GM18951 (cell line): ENCODE data around the gene GSE1.

Experiments
- POLR2A ChIP-seq: IDR thresholded peaks from 4 replicates; pipeline ENCODE4 v1.6.1; 2011; ENCODE audit warnings: mild to moderate bottlenecking; ENCODE audit not compliant: insufficient read length, insufficient read depth; ENCODE audit errors: extremely low read depth
- in situ Hi-C: fragments of 300-500 bp; cut with MboI; formaldehyde crosslinking; loops from one replicate; pipeline ENCODE4 v1.12.0; 2022; ENCODE audit warnings: low sequenced_read_pairs, mixed read lengths, inconsistent platforms; ENCODE audit not compliant: unreplicated experiment

Gene GSE1

DNA sequence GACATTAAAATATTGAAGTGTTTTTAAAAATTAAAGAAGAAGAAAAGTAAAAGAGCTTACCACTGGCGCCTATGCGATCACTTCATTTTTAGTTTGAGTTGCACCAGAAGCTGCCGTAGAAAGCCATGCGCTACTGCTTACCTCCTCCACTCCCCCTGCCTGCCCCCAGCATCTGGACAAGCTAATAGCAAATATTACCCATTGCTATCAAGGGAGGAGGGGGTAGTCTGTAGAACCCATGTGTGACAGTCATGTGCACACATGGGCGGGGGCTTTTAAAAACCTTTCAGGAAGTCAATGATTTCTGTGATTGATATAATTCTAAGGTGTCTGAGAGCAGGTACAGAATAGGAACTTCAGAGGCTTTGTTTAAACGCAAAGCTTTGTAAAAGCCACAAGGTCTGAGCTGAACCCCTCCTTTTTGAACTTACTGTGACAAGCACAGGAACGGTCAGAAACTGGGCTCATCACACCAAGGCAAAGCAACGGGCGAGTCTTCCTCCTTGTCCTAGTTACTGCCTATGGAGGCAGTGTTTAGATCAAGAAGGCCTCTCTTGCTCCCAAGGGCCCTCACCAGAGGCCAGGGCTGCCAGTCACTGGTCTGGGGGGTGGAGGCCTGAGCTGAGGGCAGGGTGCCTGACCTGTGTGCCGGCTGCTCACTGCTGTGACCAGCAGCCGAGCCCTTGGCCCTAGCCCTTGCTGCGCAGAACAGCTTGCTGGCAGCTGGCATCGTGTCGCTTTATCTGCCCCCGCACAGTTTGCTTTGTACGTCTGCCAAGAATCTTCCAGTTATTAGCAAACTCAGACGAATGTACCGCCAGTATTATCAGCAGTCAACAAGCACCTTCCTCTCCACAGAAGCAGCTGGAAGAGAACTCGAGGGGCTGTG lies 60.7 kb downstream of the GSE1 start:
- no peak for TF ChIP-seq POLR2A
- in situ Hi-C loops, result no loop called here

DNA sequence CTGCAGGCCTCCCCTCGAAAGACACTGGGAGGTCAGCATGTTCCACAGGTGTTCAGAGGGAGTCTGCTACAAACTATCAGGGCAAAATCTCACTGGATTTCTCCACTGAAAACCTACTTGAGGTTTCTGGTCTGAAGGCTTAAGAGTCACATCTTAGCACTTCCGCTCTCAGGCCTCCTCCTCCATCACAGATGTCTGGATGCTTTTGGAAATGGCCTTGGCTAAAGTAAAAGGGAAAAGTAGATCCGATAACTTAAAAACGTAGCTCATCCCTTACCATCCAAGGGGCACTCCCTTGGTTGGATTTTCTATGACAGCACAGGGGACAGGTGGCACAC lies 61.3 kb downstream of the GSE1 start:
- TF ChIP-seq POLR2A, result no peak
- in situ Hi-C loops, result no loop called here

DNA sequence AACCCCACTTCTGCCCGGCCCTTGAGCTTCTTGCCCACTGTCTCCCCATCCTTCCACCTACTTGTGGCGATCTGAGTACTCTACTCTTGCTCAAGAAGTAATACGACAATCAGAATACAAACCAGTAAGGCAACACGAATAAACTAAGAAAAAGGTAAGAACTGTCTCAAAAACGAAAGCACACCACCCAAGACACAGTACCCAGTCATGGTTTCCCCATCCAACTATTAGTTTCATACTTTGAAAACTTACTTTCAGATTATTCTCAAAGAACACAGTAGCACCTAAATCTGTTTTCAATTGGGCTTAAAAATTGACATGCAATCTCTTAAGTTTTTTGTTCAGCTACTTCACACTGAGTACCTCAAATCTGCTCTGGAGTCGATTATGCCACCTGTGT lies 61.7 kb downstream of the GSE1 start:
- in situ Hi-C loops, result no loop called here
- TF ChIP-seq POLR2A, result no peak

DNA sequence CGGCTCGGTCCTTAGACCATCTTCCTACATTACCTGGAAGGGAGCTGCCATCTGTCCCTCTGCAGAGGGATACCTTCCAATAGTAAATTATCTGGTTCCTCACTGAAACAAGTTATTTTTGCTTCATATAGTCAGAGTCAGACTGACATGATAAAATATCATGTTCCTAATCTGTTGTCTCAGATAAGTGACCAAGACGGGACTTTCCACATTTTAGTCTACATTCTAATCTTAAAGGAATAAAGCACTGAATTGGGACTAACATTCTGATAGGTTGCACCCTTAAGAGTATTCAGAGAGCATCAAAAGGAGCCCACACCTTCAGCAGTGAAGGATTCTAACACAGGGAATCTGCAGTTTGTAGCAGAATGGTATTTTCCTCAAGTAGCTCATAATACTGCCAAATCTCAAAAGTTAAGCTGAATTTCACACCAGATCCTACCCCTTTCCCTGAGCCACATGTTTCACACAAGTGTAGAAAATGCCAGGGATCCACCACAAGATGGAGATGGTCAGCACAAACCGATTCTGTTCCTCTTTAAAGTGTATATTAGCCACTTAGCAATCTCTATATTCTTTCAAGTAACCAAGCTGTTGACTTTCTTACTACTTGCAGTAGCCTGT lies 62.2 kb downstream of the GSE1 start:
- no peak for TF ChIP-seq POLR2A
- in situ Hi-C loops, result no loop called here

DNA sequence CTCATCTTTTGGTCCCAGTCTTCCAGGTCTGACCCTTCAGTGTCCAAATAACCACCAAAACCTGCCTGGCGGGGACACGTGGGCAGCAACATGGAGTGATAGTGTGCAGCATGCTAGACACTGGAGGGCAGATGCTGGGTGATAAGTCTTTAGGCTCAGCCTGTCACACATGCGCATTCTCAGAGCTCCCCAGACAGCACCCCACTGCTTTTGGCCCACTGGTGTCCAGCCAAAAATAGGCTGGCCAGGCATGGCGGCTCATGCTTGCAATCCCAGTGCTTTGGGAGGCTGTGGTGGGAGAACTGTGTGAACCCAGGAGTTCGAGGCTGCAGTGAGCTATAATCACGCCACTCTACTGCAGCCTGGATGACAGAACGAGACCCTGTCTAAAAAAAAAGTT lies 63.3 kb downstream of the GSE1 start:
- in situ Hi-C loops, result no loop called here
- TF ChIP-seq POLR2A, result no peak

DNA sequence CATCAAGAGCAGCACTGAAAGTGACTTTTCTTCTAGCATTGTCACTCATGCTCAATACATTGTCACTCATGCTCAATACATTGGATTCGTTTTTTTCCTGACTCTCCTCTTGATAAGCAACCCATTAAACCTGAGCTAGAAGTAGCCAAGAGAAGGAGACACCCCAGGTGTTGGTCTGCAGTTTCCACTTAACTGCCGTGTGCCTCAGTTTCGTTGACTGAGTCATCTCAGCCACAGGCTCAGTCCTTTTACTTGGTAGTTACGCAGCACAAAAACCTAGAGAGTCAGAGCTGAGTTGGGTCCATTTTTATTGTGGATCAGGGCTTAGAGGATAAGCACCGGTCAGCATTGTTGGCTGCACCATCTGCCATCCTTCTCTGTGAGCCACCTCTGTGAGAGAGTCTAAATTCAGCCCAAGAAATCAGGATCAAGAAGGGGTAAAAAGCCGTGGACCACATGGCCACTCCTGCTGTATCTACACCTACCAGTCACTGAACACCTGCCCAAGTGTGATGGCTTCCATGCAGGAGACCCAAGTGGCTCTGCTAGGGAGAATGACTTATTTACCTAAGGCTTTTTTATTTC lies 64.4 kb downstream of the GSE1 start:
- no peak for TF ChIP-seq POLR2A
- in situ Hi-C loops, result no loop called here

DNA sequence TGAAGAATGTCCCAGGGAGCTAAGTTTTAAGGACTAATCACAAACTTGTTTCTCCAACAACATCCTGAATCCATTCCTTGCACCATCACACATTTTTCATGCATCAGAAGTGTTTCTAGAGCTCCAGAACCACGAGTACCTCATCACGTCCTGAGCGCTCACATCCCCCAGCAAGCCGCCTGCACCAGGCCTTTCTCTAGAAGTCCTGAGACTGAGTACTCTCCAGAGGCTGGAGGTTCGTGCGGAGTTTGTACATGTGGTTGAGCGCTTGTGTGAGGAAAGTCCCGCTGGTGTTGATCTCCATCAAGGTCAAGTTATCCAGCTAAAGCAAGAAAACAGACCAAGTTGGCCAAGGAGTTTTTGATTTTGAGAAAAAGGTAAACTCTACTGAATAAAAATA lies 64.9 kb downstream of the GSE1 start:
- in situ Hi-C loops, result no loop called here
- no peak for TF ChIP-seq POLR2A

DNA sequence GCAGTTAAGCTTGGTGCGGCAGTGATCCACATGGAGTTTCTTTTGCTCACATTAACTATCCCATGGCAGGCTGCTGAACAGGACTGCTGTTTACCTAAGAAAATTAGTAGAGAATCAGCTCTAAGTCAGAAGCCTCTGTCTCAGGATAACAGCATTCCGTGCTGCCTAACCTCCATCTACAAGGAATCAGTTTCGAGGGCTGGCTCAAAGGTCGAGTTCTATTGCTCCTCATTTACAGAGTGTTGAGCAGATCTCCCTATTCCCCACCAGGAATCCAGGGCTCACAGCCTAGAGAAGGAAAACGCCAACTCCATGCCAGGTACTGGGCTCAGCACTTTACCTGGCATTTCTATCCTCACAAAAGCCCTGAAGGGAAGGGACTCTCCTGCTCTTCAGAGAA lies 65.7 kb downstream of the GSE1 start:
- no peak for TF ChIP-seq POLR2A

DNA sequence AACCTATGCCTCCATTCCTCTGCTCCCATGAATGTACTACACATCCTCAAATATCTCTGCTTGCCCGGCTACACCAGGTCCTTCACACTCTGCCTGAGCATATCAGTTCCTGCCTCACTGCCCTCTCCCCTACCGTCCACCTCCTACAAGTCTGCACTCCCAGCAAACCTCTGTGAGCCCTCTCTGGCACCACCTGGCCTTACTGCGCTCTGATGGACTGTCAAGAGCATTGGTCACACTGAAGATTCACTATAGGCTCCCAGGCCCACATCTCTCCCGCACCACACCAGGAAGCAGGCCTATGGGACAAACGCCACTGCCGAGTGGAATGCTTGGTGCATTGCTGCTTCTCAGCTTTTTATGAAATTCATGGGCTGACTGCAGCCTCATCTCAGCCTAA lies 66.7 kb downstream of the GSE1 start:
- no peak for TF ChIP-seq POLR2A
- in situ Hi-C loops, result no loop called here

More for the DNA sequence above, 65.7 kb downstream of the GSE1 start:
- in situ Hi-C loops, result no loop called here

DNA sequence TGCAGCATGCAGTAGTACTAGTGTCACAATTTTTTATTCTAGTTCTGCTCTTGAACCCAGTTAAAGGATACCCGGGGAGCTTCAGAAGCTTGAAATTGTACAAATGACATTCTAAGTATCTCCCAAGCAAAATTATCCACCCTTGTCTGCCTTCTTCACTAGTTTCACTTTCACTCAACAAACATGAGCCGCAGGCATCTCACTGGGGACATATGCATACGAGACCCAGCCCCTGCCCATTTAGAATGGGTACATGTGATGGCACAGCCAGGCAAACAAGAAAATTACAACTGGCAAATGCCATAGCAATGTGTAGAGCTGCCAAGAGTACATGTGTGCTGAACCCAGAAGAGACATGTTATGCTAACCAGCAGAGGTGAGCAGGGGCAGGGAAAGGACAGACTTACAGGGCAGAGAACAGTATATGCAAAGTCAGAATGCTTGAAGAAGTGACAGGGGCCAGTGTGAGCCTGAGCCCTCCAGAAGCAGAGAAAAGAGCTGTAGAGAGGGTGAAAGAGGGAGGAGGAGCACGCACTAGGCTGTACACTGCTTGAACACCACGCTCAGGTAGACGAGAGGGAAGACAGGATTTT lies 67.3 kb downstream of the GSE1 start:
- no peak for TF ChIP-seq POLR2A
- in situ Hi-C loops, result no loop called here

DNA sequence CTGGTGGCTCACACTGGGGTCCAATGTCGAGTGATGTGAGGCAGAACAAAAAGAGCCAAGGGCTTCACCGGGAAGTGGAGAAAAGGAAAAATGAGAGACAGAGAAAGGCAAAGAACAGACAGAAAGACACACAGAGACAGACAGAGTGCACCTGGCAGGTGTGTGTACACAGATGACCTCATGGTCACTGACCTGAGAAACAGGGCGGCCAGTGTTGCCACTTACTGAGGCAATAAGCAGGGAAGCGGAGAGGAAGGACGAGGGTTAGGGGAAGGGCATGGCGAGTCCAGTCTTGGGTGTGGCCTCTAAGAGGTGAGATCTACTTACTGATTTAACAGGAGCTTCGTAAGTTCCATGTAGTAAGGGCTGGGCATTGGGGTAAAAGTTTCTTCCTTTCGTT lies 68.1 kb downstream of the GSE1 start:
- TF ChIP-seq POLR2A, result no peak
- in situ Hi-C loops, result no loop called here

DNA sequence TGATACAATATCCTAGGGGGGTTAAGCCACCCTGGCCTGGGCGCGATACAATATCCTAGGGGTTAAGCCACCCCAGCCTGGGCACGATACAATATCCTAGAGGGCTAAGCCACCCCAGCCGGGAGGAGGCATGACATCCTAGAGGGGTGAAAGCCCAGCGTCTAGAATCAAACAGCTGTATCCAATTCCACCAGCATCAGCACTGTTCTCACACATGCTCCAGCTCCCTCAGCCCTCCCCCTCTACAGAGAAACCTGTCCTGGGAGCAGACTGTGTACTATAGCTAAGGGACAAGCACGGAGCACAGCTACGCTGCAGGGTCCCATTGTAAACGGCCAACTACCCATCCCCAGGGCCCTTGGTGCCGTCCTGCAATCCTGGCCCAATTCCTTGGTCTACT lies 69.4 kb downstream of the GSE1 start:
- no peak for TF ChIP-seq POLR2A
- in situ Hi-C loops, result no loop called here

DNA sequence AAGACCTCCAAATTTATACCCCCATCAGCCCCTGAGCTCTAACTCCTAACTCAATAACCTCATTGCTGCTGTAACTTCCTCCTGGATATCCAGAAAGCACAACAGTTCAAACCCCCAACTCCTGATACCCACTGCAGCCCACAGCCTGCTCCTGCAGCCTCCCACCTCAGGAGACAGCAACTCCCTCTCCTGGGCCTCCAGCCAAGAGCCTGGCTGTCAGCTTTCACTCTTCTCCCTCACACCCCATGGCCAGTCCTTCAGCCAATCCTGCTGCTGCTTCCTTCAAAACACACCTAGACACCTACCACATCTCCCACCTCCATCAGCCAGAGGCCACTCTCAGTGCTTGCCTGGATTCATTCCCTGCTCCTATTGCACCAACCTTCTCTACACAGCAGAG lies 70.2 kb downstream of the GSE1 start:
- in situ Hi-C loops, result no loop called here
- no peak for TF ChIP-seq POLR2A
